MM.1S (cell line): ENCODE data around the gene CCDC167.

ENCODE experiments used
- DNase-seq: peaks from one replicate; pipeline ENCODE4 v3.0.0-alpha.2; 2015
- H2AFZ ChIP-seq: fragments of 300-600 bp; sonication (generic); 2 replicates; pipeline ENCODE4 v1.6.0; 2016; ENCODE audit warnings: antibody characterized with exemption, low read length
- H3F3A ChIP-seq: fragments of 300-600 bp; sonication (generic); 2 replicates; pipeline ENCODE4 v1.6.1; 2016; ENCODE audit warnings: mild to moderate bottlenecking, antibody characterized with exemption, low read length, moderate library complexity, mixed read lengths; ENCODE audit not compliant: insufficient read depth
- H3K27ac ChIP-seq: fragments of 300-600 bp; sonication (generic); 2 replicates; pipeline ENCODE4 v1.5.1; 2016; ENCODE audit warnings: mild to moderate bottlenecking, low read length
- H3K27me3 ChIP-seq: fragments of 300-600 bp; sonication (generic); replicated peaks from 2 replicates; pipeline ENCODE4 v1.6.0; 2016; ENCODE audit warnings: low read length; ENCODE audit not compliant: insufficient read depth
- H3K36me3 ChIP-seq: fragments of 300-600 bp; sonication (generic); replicated peaks from 2 replicates; pipeline ENCODE4 v1.6.1; 2016; ENCODE audit warnings: mild to moderate bottlenecking, low read length, mixed read lengths; ENCODE audit not compliant: insufficient read depth
- H3K4me1 ChIP-seq: fragments of 300-600 bp; sonication (generic); 2 replicates; pipeline ENCODE4 v1.6.1; 2016; ENCODE audit warnings: low read length, mixed read lengths
- H3K4me2 ChIP-seq: fragments of 300-600 bp; sonication (generic); 2 replicates; pipeline ENCODE4 v1.6.0; 2016; ENCODE audit warnings: low read depth, low read length
- H3K4me3 ChIP-seq: fragments of 300-600 bp; sonication (generic); 2 replicates; pipeline ENCODE4 v1.5.1; 2016; ENCODE audit warnings: low read length, mixed read lengths
- H3K79me2 ChIP-seq: fragments of 300-600 bp; sonication (generic); 2 replicates; pipeline ENCODE4 v1.6.1; 2016; ENCODE audit warnings: mixed run types, low read length, mixed read lengths
- H3K9ac ChIP-seq: fragments of 300-600 bp; sonication (generic); 2 replicates; pipeline ENCODE4 v1.6.1; 2016; ENCODE audit warnings: low read length, mixed read lengths
- H3K9me2 ChIP-seq: fragments of 300-600 bp; sonication (generic); replicated peaks from 2 replicates; pipeline ENCODE4 v1.6.1; 2016; ENCODE audit warnings: mild to moderate bottlenecking, low read length, mixed read lengths; ENCODE audit not compliant: insufficient read depth
- H3K9me3 ChIP-seq: fragments of 300-600 bp; sonication (generic); replicated peaks from 2 replicates; pipeline ENCODE4 v1.6.1; 2016; ENCODE audit warnings: mild to moderate bottlenecking, low read length, mixed read lengths; ENCODE audit not compliant: insufficient read depth
- H4K20me1 ChIP-seq: fragments of 300-600 bp; sonication (generic); 2 replicates; pipeline ENCODE4 v1.6.1; 2016; ENCODE audit warnings: mild to moderate bottlenecking, low read length, moderate library complexity, mixed read lengths; ENCODE audit not compliant: insufficient read depth
- EZH2 ChIP-seq: fragments of 300-600 bp; sonication (generic); optimal IDR thresholded peaks from 2 replicates; pipeline ENCODE3; 2017; ENCODE audit warnings: low read depth, mild to moderate bottlenecking, antibody characterized with exemption, low read length, mixed read lengths
- EZH2phosphoT487 ChIP-seq: fragments of 300-600 bp; sonication (generic); IDR thresholded peaks from 2 replicates; pipeline ENCODE4 v1.6.1; 2018; ENCODE audit warnings: antibody characterized with exemption, low read length
- TF ChIP-seq, protein P1 (sequence below): fragments of 300-600 bp; sonication (generic); IDR thresholded peaks from 2 replicates; pipeline ENCODE4 v1.5.1; 2016; ENCODE audit warnings: antibody characterized with exemption, low read length, mixed read lengths

The CCDC167 gene

DNA sequence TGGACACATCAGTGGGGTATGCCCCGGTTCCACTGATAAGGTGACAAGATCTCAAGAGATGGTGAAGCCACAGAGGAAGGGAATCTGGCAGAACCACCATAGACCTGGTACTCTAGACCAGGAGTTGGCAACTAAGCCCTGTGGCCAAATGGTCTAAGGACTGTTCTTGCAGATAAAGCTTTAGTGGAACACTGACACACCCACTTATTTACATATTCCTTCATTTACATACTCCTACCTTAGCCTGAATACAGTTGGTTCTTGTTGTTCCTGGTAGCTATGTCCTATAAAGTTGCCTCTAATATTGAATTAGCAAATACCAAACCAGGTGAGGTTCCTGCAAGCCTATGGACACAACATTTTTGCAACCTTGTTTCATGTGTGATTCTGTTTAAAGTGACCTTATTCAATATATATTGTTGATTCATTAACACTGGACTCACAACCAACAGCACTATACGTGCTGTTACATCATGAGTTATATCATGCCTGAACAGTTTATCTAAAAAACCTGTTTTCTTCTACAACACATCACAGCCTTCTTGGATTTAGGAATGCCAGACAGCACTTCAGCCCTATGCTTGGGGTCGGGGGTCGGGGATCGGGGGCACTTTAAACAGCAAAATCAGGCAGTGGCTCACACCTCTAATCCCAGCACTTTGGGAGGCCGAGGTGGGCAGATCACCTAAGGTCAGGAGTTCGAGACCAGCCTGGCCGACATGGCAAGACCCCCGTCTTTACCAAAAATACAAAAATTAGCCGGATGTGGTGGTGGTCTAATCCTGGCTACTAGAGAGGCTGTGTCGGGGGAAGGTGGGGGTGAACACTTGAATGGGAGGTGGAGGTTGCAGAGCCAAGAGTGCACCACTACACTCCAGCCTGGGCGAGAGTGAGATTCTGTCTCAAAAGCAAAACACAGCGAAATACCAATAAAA lies 2.5 kb downstream of the CCDC167 start:
- no peak for DNase-seq
- no peak overlapping the region for H3K9ac ChIP-seq
- no peaks in the 10 kb centered on the region for H3K36me3 ChIP-seq
- H3K9me2 ChIP-seq = no peaks in the 10 kb centered on the region
- H3K9me3 ChIP-seq = no peaks in the 10 kb centered on the region
- H3K79me2 ChIP-seq = peaks cover 12% of the 10 kb centered on the region
- no peak overlapping the region for H3K4me2 ChIP-seq
- no peak overlapping the region for H2AFZ ChIP-seq
- H3K27me3 ChIP-seq = no peaks in the 10 kb centered on the region
- TF ChIP-seq EZH2phosphoT487 (no peak), EZH2 (no peak)
- TF ChIP-seq, protein P1, sequence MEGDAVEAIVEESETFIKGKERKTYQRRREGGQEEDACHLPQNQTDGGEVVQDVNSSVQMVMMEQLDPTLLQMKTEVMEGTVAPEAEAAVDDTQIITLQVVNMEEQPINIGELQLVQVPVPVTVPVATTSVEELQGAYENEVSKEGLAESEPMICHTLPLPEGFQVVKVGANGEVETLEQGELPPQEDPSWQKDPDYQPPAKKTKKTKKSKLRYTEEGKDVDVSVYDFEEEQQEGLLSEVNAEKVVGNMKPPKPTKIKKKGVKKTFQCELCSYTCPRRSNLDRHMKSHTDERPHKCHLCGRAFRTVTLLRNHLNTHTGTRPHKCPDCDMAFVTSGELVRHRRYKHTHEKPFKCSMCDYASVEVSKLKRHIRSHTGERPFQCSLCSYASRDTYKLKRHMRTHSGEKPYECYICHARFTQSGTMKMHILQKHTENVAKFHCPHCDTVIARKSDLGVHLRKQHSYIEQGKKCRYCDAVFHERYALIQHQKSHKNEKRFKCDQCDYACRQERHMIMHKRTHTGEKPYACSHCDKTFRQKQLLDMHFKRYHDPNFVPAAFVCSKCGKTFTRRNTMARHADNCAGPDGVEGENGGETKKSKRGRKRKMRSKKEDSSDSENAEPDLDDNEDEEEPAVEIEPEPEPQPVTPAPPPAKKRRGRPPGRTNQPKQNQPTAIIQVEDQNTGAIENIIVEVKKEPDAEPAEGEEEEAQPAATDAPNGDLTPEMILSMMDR = no peak
- H4K20me1 ChIP-seq = no peaks in the 10 kb centered on the region
- no peak overlapping the region for H3K27ac ChIP-seq
- peaks cover 5% of the 10 kb centered on the region; the same call in 1 of the 2 replicates for H3K4me1 ChIP-seq
- H3K4me3 ChIP-seq = no peak overlapping the region
- no peaks in the 10 kb centered on the region for H3F3A ChIP-seq

DNA sequence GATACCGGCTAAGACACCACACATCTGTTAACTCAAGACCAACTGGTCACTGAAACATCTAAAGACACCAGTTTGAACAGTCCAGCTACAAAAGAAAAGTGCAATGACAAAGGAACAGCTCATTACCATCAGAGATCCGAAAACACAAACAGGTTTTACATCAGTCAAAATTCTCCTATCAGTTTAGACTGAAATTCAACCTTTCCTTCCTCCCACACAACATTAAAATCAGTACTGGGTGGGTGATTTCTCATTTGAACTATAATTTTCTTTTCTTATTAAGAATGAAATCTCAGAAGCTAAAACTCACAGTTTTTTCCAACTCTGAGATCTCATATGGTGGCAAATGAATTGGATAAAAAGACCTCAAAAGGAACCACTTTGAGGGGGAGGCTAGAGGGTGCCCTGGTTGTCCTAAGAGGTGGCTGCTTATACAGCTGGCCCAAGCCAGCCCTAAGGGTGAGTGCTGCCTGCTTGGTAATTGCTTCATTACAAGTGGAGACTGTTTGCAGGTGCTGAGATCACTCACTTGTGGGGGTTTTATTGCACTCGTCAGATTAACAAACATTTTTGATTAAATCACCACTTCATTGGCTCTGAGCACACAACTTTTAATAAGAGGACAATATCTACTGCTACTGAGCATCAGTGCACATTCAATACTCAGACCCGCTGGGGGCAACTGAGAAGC lies 4.3 kb downstream of the CCDC167 start:
- no peak overlapping the region for H2AFZ ChIP-seq
- DNase-seq = no peak

GRCh38 chr6:37493661-37493995 lies 6.1 kb downstream of the CCDC167 start:
- Histone ChIP-seq H4K20me1 (no peaks in the 10 kb centered on the region), H2AFZ (no peak overlapping the region), H3K4me2 (no peak overlapping the region), H3F3A (no peaks in the 10 kb centered on the region), H3K9me3 (no peaks in the 10 kb centered on the region), H3K9ac (no peak overlapping the region), H3K9me2 (no peaks in the 10 kb centered on the region), H3K4me1 (no peaks in the 10 kb centered on the region), H3K79me2 (0 out of 2 replicates have a peak, but pooled peaks cover 3% of the 10 kb centered on the region), H3K27ac (no peak overlapping the region), H3K36me3 (no peaks in the 10 kb centered on the region), H3K27me3 (no peaks in the 10 kb centered on the region), H3K4me3 (no peak overlapping the region)
- TF ChIP-seq, protein P1 = no peak
- no peak for TF ChIP-seq EZH2phosphoT487
- no peak for TF ChIP-seq EZH2
- DNase-seq = no peak

More for the DNA sequence above, 4.3 kb downstream of the CCDC167 start:
- Histone ChIP-seq H4K20me1 (no peaks in the 10 kb centered on the region), H3K9ac (no peak overlapping the region), H3F3A (no peaks in the 10 kb centered on the region), H3K27me3 (no peaks in the 10 kb centered on the region), H3K79me2 (peaks cover 12% of the 10 kb centered on the region), H3K4me3 (no peak overlapping the region), H3K9me2 (no peaks in the 10 kb centered on the region), H3K27ac (no peak overlapping the region), H3K4me1 (peaks cover 5% of the 10 kb centered on the region; the same call in 1 of the 2 replicates), H3K4me2 (no peak overlapping the region), H3K9me3 (no peaks in the 10 kb centered on the region), H3K36me3 (no peaks in the 10 kb centered on the region)
- TF ChIP-seq EZH2 (no peak), EZH2phosphoT487 (no peak)
- TF ChIP-seq, protein P1 = no peak
